ENCODE results near the gene KMT5B. TPM values are rescaled to one million over a fixed set of nuclear protein-coding genes. Genes with fewer than 3 reads are reported as not detected.

Gene KMT5B
- total RNA-seq, 1 donor from 2014 or later, result 24.3 TPM

GRCh38 chr11:68159161-68159560 is 53.9 kb downstream of the KMT5B start:
- TF ChIP-seq CTCF (IDR thresholded peaks at IDR 0.05; ENCODE audit: borderline replicate concordance), result no peak
- Histone ChIP-seq H3K4me1 (peaks cover 8% of the 10 kb centered on the region), H3K9me3 (replicated peaks) (no peaks in the 10 kb centered on the region), H3K27ac (replicated peaks) (no peak overlapping the region), H3K36me3 (peaks cover 31% of the 10 kb centered on the region), H3K4me3 (no peak overlapping the region), H3K27me3 (ENCODE audit: low read depth) (no peaks in the 10 kb centered on the region)
- intact Hi-C loops (cut with micrococcal nuclease), result no loop called here
- no peak for DNase-seq

GRCh38 chr11:68158580-68158979 is 54.5 kb downstream of the KMT5B start:
- intact Hi-C loops (cut with micrococcal nuclease), result no loop called here
- peaks cover 25% of the 10 kb centered on the region for H3K36me3 ChIP-seq
- no peak overlapping the region for H3K27ac ChIP-seq (replicated peaks)
- no peak overlapping the region for H3K4me3 ChIP-seq
- no peak for DNase-seq
- H3K9me3 ChIP-seq (replicated peaks), result no peaks in the 10 kb centered on the region
- TF ChIP-seq CTCF (IDR thresholded peaks at IDR 0.05; ENCODE audit: borderline replicate concordance), result no peak
- peaks cover 8% of the 10 kb centered on the region for H3K4me1 ChIP-seq
- H3K27me3 ChIP-seq (ENCODE audit: low read depth), result no peaks in the 10 kb centered on the region

DNA sequence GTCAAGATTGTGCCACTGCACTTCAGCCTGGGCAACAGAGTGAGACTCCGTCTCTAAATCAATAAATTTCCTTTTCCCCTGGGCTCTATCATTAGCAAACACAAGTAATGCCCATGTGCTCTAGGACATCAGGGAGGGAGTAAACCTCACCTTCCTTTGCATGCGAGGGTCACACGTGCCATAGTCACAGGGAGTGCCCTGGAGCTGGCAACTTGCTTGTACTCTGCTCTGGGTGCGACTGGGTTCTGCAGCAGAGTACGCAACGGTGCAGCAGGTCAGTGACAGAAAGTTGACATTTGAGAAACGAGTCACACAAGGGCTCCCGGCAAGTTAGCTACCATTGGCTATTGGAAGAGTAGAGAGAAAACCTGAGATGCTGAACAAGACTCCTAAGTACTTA is 59.4 kb downstream of the KMT5B start:
- no peaks in the 10 kb centered on the region for H3K9me3 ChIP-seq (replicated peaks)
- TF ChIP-seq CTCF (IDR thresholded peaks at IDR 0.05; ENCODE audit: borderline replicate concordance), result no peak
- no peak overlapping the region for H3K27ac ChIP-seq (replicated peaks)
- intact Hi-C loops (cut with micrococcal nuclease), result no loop called here
- no peaks in the 10 kb centered on the region for H3K27me3 ChIP-seq (ENCODE audit: low read depth)
- peaks cover 17% of the 10 kb centered on the region for H3K36me3 ChIP-seq
- DNase-seq, result no peak
- no peaks in the 10 kb centered on the region for H3K4me1 ChIP-seq
- H3K4me3 ChIP-seq, result no peak overlapping the region

DNA sequence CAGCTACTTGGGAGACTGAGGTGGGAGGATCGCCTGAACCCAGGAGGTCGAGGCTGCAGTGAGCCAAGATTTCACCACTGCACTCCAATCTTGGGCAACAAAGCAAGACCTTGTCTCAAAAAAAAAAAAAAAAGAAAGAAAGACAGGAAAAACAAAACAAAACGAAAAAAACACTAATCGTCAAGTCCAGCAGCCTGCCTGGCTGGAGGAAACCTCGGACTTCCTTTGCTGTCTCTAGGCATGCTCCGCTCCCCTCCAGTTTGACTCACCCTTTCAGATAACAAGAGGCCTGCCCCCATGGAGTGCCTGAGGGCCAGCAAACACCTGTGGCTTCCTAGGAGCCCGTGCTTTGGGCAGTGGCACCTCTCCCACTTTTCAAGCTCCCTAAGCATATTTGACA is 63.1 kb downstream of the KMT5B start:
- Histone ChIP-seq H3K27me3 (ENCODE audit: low read depth) (no peaks in the 10 kb centered on the region), H3K9me3 (replicated peaks) (no peaks in the 10 kb centered on the region), H3K27ac (replicated peaks) (no peak overlapping the region), H3K4me1 (peaks cover 25% of the 10 kb centered on the region), H3K36me3 (no peaks in the 10 kb centered on the region), H3K4me3 (no peak overlapping the region)
- intact Hi-C loops (cut with micrococcal nuclease), result no loop called here
- no peak for DNase-seq
- no peak for TF ChIP-seq CTCF (IDR thresholded peaks at IDR 0.05; ENCODE audit: borderline replicate concordance)

- Histone ChIP-seq H3K4me1 (peaks cover 25% of the 10 kb centered on the region), H3K36me3 (no peaks in the 10 kb centered on the region), H3K27me3 (ENCODE audit: low read depth) (no peaks in the 10 kb centered on the region), H3K9me3 (replicated peaks) (no peaks in the 10 kb centered on the region), H3K27ac (replicated peaks) (no peak overlapping the region), H3K4me3 (no peak overlapping the region)
- no peak for TF ChIP-seq CTCF (IDR thresholded peaks at IDR 0.05; ENCODE audit: borderline replicate concordance)
- intact Hi-C loops (cut with micrococcal nuclease), result no loop called here
- no peak for DNase-seq
Observed at GRCh38 chr11:68149417-68149816, 63.7 kb downstream of the KMT5B start.

DNA sequence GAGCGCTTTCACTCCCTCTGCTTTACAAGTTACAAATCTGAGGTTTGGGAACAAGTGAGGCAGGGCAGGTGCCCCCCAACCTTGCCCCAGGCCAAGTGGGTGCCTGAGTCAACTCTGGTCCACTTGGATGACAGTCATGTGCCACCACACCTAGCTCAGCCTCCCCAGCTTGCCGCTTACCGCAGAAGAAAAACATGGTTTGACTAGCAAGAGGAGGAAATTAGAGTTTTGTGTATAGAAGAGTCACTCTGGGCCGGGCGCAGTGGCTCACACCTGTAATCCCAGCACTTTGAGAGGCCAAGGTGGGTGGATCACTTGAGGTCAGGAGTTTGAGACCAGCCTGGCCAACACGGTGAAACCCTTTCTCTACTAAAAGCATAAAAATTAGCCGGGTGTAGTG is 64.2 kb downstream of the KMT5B start:
- no peak overlapping the region for H3K4me3 ChIP-seq
- no peaks in the 10 kb centered on the region for H3K9me3 ChIP-seq (replicated peaks)
- no peak overlapping the region for H3K27ac ChIP-seq (replicated peaks)
- intact Hi-C loops (cut with micrococcal nuclease), result no loop called here
- no peak for DNase-seq
- no peak for TF ChIP-seq CTCF (IDR thresholded peaks at IDR 0.05; ENCODE audit: borderline replicate concordance)
- peaks cover 25% of the 10 kb centered on the region for H3K4me1 ChIP-seq
- no peaks in the 10 kb centered on the region for H3K36me3 ChIP-seq
- no peaks in the 10 kb centered on the region for H3K27me3 ChIP-seq (ENCODE audit: low read depth)
